ENCODE results near the gene GRIK3.

GRIK3 gene

GRCh38 chr1:36835696-36836095 lies 198.6 kb downstream of the GRIK3 start:
- DNase-seq (ENCODE audit: low read depth): no peak
- no peak for TF ChIP-seq CTCF (conservative IDR thresholded peaks at IDR 0.05; ENCODE audit: low read depth, low read length)
- H3K4me3 ChIP-seq (ENCODE audit: low read length): no peak overlapping the region

GRCh38 chr1:36835017-36835695 lies 199.2 kb downstream of the GRIK3 start:
- TF ChIP-seq CTCF (conservative IDR thresholded peaks at IDR 0.05; ENCODE audit: low read depth, low read length): no peak
- no peak overlapping the region for H3K4me3 ChIP-seq (ENCODE audit: low read length)
- no peak for DNase-seq (ENCODE audit: low read depth)

DNA sequence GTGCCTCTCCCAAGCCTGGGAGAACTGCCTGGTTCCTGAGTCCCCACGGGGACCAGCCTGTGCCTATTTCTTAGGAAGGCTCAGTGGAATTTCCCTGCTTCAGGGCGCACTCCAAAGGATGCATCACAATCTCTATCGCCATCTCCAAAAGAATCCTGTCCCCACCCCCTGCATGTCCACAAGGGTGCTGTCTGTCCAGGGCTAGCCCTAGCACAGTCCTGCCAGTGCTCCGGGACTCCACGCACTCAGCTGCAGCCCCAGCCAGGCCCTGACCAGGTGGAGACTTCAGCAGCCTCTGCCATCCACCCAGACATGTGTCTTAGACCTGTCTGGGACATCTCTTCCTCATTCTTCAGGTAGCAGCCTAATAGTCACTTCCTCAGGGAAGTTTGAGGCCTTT lies 199.7 kb downstream of the GRIK3 start:
- no peak for DNase-seq (ENCODE audit: low read depth)
- no peak overlapping the region for H3K4me3 ChIP-seq (ENCODE audit: low read length)
- TF ChIP-seq CTCF (conservative IDR thresholded peaks at IDR 0.05; ENCODE audit: low read depth, low read length): no peak

DNA sequence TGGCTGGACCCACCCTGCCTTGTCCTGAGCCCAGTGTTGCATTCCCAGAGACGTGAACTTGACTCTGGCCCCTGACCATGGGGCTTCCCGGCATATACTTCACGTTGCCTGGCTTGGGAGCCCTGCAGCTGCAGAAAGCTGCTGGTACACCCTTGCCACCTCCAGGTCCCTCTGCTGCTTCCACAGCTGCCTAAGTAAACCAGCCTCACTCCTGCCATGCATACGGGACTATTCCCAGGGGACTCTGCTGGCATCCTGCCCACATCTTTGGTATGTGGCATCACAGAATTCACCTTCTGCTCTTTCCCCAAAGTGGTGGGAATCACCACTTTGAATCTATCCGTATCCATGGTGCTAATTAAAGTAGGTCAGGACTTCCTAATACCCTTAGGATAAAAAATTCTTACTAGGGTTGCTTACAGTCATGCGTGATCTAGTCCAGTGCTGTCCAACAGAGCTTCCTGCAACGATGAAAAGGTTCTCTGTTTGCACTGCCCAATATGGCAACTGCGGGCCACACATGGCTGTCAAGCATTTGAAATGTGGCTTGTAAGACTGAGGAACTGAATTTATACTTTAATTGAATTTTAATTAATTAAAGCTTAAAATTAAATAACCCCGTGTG lies 203.0 kb downstream of the GRIK3 start:
- DNase-seq (ENCODE audit: low read depth): no peak
- no peak for TF ChIP-seq CTCF (conservative IDR thresholded peaks at IDR 0.05; ENCODE audit: low read depth, low read length)
- H3K4me3 ChIP-seq (ENCODE audit: low read length): no peak overlapping the region

- no peak for TF ChIP-seq CTCF (conservative IDR thresholded peaks at IDR 0.05; ENCODE audit: low read depth, low read length)
- no peak for DNase-seq (ENCODE audit: low read depth)
These were observed 204.4 kb downstream of the GRIK3 start for GRCh38 chr1:36829961-36830360.

DNA sequence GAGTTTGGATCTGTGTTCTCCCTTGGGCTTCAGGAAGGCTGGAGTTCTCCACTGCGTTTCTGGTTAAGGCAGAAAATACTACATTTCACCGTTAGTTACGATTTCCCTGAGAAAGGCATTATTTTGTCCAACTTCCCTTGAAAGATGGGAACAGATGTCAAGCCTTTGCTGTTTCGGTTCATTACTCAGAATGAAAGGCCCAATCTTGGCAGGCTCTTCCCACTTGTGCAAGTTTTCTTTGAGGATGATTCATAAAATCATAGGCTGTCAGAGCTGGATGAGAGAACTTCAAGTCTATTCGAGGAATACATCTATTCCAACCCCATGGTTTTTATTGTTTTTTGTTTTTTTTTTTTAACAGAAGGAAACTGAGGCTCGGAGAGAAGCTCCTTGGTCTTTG lies 205.2 kb downstream of the GRIK3 start:
- no peak for DNase-seq (ENCODE audit: low read depth)
- H3K4me3 ChIP-seq (ENCODE audit: low read length): no peak overlapping the region
- TF ChIP-seq CTCF (conservative IDR thresholded peaks at IDR 0.05; ENCODE audit: low read depth, low read length): no peak

More at GRCh38 chr1:36829961-36830360, 204.4 kb downstream of the GRIK3 start:
- no peak overlapping the region for H3K4me3 ChIP-seq (ENCODE audit: low read length)

- no peak for TF ChIP-seq CTCF (conservative IDR thresholded peaks at IDR 0.05; ENCODE audit: low read depth, low read length)
- no peak overlapping the region for H3K4me3 ChIP-seq (ENCODE audit: low read length)
- DNase-seq (ENCODE audit: low read depth): no peak
These were observed 209.1 kb downstream of the GRIK3 start for GRCh38 chr1:36825226-36825625.

Data from retinal pigment epithelial cell (primary cell).